Fibroblast of gingiva (primary cell): ENCODE data around the gene MTX2.

Source experiments
- DNase-seq: peaks from one replicate; pipeline ENCODE4 v3.0.0-alpha.2; 2011; ENCODE audit warnings: low read depth

The MTX2 gene

GRCh38 chr2:176378323-176378722, 109.1 kb downstream of the MTX2 start:
- no peak for DNase-seq

- DNase-seq = no peak
These were observed 111.1 kb downstream of the MTX2 start for GRCh38 chr2:176380341-176380740.

DNA sequence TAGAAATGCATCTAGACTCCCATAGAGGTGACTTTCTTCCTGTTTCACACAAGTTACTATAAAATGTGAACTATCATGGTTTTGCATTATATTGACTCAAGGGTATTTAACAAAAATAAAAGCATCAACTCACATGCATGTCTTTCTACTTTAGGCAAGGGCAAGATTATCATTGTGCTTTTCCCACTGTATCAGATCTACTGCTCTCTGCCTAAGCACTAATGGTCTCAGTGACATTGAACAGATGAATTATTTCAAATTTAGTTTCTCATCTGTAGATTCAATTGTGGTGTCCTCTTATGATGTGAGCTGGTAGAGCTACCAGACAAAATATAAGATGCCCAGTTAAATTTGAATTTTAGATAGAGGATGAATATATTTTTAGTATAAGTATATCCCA, 113.9 kb downstream of the MTX2 start:
- no peak for DNase-seq

GRCh38 chr2:176383836-176384442, 114.7 kb downstream of the MTX2 start:
- no peak for DNase-seq

DNA sequence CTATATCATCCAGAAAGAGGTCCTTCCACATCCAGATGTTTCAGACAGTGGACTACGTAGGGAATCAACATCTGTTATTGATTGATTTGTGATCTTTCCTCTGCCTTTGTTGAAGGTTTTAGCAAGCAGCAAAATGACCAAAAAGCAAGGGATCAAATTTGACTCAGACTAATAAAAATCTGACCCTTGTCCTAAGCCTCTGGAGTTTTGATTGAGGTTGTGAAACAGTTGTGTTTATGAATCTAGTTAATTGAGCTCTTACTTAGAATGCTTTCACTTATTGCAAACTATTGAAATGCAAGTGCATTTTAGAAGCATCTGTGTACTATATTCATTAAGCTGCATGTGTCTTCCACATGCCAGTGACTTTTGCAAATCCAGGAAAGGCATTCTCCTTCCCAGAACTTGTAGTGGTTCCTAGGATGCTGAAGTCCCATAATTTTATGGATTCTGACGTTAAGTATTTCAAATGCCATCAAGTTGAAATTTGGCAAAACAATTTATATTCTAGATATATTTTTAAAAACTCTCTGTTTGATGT, 116.0 kb downstream of the MTX2 start:
- DNase-seq = no peak

DNA sequence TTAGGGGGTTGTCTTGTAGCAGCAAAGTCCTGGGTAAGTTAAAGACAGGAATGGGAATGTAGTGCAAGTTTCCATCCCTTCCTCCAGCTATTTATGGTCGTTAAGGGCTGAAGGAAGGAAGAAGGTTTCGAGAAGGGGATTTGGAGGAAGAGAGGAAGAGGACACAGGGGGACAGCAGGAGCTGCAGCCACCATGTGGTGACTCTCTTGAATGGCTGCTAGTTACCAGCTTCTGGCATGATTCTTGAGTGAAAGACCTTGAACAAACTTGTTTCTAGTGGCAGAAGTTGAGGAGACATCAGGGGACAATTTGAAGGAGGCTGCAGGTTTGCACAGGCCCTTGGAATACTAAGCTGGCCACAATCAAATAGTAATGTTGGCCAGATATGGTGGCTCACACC, 116.6 kb downstream of the MTX2 start:
- DNase-seq = no peak
